ENCODE results near the gene DCDC2C. TPM values are rescaled to one million over a fixed set of nuclear protein-coding genes. Genes with fewer than 3 reads are reported as not detected.

DCDC2C gene
- total RNA-seq, 1 experiment from 2014 or later: not detected

GRCh38 chr2:3666613-3666975, 36.8 kb upstream of the DCDC2C start:
- Mint-ChIP-seq H3K9me3 (peaks cover 46% of the 10 kb centered on the region), H3K4me3 (no peak overlapping the region), H3K36me3 (peaks cover 21% of the 10 kb centered on the region), H3K4me1 (no peaks in the 10 kb centered on the region), H3K27me3 (ENCODE audit: low read depth) (no peaks in the 10 kb centered on the region; the same call in 1 of the 2 replicates), H3K27ac (no peak overlapping the region)
- TF ChIP-seq CDX4 (CRISPR knock-in tag; IDR thresholded peaks at IDR 0.05; ENCODE audit: borderline replicate concordance) (no peak), NFATC4 (CRISPR knock-in tag; IDR thresholded peaks at IDR 0.05) (no peak), RELA (CRISPR knock-in tag; IDR thresholded peaks at IDR 0.05; ENCODE audit: borderline replicate concordance) (no peak), ZNF425 (CRISPR knock-in tag; conservative IDR thresholded peaks at IDR 0.05) (no peak)
- no peak for DNase-seq (ENCODE audit: low spot score)
- ATAC-seq: no peak
- CTCF ChIA-PET: no interaction called here
- POLR2A ChIA-PET: no interaction called here

GRCh38 chr2:3667151-3667631, 36.2 kb upstream of the DCDC2C start:
- CTCF ChIA-PET: no interaction called here
- H3K27me3 Mint-ChIP-seq (ENCODE audit: low read depth): no peaks in the 10 kb centered on the region; the same call in 1 of the 2 replicates
- DNase-seq (ENCODE audit: low spot score) (no peak), ATAC-seq (no peak)
- H3K36me3 Mint-ChIP-seq: peaks cover 21% of the 10 kb centered on the region
- H3K4me3 Mint-ChIP-seq: no peak overlapping the region
- H3K27ac Mint-ChIP-seq: no peak overlapping the region
- H3K4me1 Mint-ChIP-seq: no peaks in the 10 kb centered on the region
- TF ChIP-seq CREB1 (CRISPR knock-in tag; IDR thresholded peaks at IDR 0.05) (no peak), ZNF532 (CRISPR knock-in tag; IDR thresholded peaks at IDR 0.05; ENCODE audit: borderline replicate concordance) (no peak), ESRRA (CRISPR knock-in tag; IDR thresholded peaks at IDR 0.05; ENCODE audit: borderline replicate concordance) (no peak), PRRX2 (CRISPR knock-in tag; IDR thresholded peaks at IDR 0.05) (no peak), TCF7 (CRISPR knock-in tag; IDR thresholded peaks at IDR 0.05; ENCODE audit: low read depth) (no peak), USF2 (CRISPR knock-in tag; IDR thresholded peaks at IDR 0.05) (no peak), NFE2L1 (CRISPR knock-in tag; IDR thresholded peaks at IDR 0.05) (no peak), SMAD4 (CRISPR knock-in tag; IDR thresholded peaks at IDR 0.05) (no peak), ZNF219 (CRISPR knock-in tag; IDR thresholded peaks at IDR 0.05; ENCODE audit: borderline replicate concordance) (no peak), TP53 (CRISPR knock-in tag; IDR thresholded peaks at IDR 0.05) (no peak), MXD4 (CRISPR knock-in tag; IDR thresholded peaks at IDR 0.05; ENCODE audit: borderline replicate concordance) (no peak), E2F1 (CRISPR knock-in tag; IDR thresholded peaks at IDR 0.05) (no peak), OVOL2 (CRISPR knock-in tag; IDR thresholded peaks at IDR 0.05; ENCODE audit: borderline replicate concordance) (no peak), FOXK1 (CRISPR knock-in tag; IDR thresholded peaks at IDR 0.05) (no peak), CREM (CRISPR knock-in tag; IDR thresholded peaks at IDR 0.05) (no peak), ETV6 (CRISPR knock-in tag; IDR thresholded peaks at IDR 0.05) (no peak), PRDM15 (CRISPR knock-in tag; IDR thresholded peaks at IDR 0.05) (no peak), GTF2I (CRISPR knock-in tag; conservative IDR thresholded peaks at IDR 0.05) (no peak), IRF1 (CRISPR knock-in tag; IDR thresholded peaks at IDR 0.05) (no peak)
- peaks cover 46% of the 10 kb centered on the region for H3K9me3 Mint-ChIP-seq
- POLR2A ChIA-PET: no interaction called here

All from WTC11 (cell line).